Nasal cavity respiratory epithelium epithelial cell of viscerocranial mucosa (primary cell): ENCODE results near the gene DNER. TPM values are rescaled to one million over a fixed set of nuclear protein-coding genes. Genes with fewer than 3 reads are reported as not detected.

Experiments used
- total RNA-seq: library from RNA; depleted of rRNA; stranded (reverse); fragments of >200 nt; gene quantifications from 2 replicates; pipeline ENCODE4 v1.2.3, GENCODE V29; 2014

Gene DNER, protein sequence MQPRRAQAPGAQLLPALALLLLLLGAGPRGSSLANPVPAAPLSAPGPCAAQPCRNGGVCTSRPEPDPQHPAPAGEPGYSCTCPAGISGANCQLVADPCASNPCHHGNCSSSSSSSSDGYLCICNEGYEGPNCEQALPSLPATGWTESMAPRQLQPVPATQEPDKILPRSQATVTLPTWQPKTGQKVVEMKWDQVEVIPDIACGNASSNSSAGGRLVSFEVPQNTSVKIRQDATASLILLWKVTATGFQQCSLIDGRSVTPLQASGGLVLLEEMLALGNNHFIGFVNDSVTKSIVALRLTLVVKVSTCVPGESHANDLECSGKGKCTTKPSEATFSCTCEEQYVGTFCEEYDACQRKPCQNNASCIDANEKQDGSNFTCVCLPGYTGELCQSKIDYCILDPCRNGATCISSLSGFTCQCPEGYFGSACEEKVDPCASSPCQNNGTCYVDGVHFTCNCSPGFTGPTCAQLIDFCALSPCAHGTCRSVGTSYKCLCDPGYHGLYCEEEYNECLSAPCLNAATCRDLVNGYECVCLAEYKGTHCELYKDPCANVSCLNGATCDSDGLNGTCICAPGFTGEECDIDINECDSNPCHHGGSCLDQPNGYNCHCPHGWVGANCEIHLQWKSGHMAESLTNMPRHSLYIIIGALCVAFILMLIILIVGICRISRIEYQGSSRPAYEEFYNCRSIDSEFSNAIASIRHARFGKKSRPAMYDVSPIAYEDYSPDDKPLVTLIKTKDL
- 0.57 and 1.0 TPM in 2 replicates for total RNA-seq

DNA sequence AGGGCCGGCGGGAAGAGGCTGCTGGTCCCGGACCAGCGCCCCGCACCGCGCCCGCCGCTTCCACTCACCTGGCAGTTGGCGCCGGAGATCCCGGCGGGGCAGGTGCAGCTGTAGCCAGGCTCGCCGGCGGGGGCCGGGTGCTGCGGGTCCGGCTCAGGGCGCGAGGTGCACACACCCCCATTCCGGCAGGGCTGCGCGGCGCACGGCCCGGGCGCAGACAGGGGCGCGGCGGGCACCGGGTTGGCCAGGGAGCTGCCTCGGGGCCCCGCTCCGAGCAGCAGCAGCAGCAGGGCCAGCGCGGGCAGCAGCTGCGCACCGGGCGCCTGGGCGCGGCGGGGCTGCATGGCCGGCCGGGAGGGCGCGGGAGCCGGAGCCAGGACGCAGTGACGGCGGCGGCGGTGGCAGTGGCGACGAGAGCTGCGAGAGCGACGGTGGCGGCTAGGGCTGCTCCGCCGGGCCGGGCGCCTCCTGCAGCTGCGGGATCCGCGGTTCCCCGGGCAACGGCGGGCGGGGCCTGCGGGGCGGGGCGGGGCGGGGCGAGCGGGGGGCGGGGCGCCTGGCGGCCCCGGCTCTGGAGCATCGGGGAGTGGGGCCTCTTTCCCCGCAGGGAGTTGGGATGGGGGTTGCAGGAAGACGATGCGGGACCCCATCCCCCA, at the start of gene DNER:
DNER (minus strand) TSS at position 476 of the 656 bp plus-strand sequence; CDS start at position 344, 132 bp downstream.

Other genes with a start within 250 kb of the DNER start
- gene TRIP12, start 207.5 kb upstream of the DNER start, total RNA-seq = 294 and 419 TPM in 2 replicates
- 1.9 and 5.1 TPM in 2 replicates for gene FBXO36, start 207.9 kb upstream of the DNER start, total RNA-seq